Urinary bladder (tissue), 4 donors: ENCODE results near the gene RHEB. TPM values are rescaled to one million over a fixed set of nuclear protein-coding genes. Genes with fewer than 3 reads are reported as not detected.
"Not testable (repeated sequence)": the region's sequence is repeated elsewhere in the genome, so short reads cannot be mapped to it uniquely, and the experiment has no call there.

ENCODE experiments used
- DNase-seq: peaks from one replicate; pipeline ENCODE4 v3.0.0-alpha.2; 2015; ENCODE audit errors: extremely low spot score
- H3K27ac ChIP-seq: one replicate; pipeline ENCODE4 v1.5.1; 2013; ENCODE audit warnings: low read depth, mild to moderate bottlenecking, moderate library complexity
- H3K36me3 ChIP-seq: one replicate; pipeline ENCODE4 v1.6.1; 2013; ENCODE audit warnings: mild to moderate bottlenecking, moderate library complexity; ENCODE audit not compliant: insufficient read depth
- H3K4me1 ChIP-seq: one replicate; pipeline ENCODE4 v1.6.1; 2013; ENCODE audit warnings: mild to moderate bottlenecking, moderate library complexity; ENCODE audit not compliant: insufficient read depth
- H3K4me3 ChIP-seq: one replicate; pipeline ENCODE4 v1.5.1; 2013; ENCODE audit warnings: low read depth, low read length
- WGBS: extraction: QIAGEN DNeasy Blood & Tissue Kit; methylation state at CpG from one replicate; pipeline ENCODE4 v1.1.7; 2013; 5-methylcytosine and 5-hydroxymethylcytosine counted together
- polyA plus RNA-seq: library from polyadenylated mRNA; stranded (reverse); fragments of 200-250 nt; gene quantifications from one replicate; pipeline ENCODE4 v1.2.3, GENCODE V29; 2013
- total RNA-seq: library from RNA; depleted of rRNA; stranded (reverse); fragments of >200 nt; gene quantifications from one replicate; pipeline ENCODE4 v1.2.3, GENCODE V29; 2014
- donor health status: healthy with polysubstance abuse.
- donor health status: healthy.

Gene RHEB
- total and polyA plus RNA-seq, 2 donors, result 109 TPM

DNA sequence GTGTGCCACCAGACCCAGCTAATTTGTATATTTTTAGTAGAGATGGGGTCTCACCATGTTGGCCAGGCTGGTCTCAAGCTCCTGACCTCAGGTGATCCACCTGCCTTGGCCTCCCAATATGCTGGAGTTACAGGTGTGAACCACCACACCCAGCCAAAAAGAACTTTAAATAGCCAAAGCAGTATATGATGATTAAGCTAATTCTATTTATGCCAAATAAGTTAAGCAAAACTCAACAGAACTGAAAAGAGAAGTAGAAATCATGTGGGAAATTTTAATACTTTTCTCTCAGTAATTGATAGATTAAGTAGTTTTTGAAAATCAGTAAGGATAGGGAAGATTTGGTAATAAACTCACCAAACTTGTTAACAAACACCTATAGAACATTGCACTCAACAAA, 24.5 kb upstream of the RHEB start:
- no peaks in the 10 kb centered on the region for H3K4me1 ChIP-seq
- H3K4me3 ChIP-seq, result no peak overlapping the region
- DNase-seq, result no peak

DNA sequence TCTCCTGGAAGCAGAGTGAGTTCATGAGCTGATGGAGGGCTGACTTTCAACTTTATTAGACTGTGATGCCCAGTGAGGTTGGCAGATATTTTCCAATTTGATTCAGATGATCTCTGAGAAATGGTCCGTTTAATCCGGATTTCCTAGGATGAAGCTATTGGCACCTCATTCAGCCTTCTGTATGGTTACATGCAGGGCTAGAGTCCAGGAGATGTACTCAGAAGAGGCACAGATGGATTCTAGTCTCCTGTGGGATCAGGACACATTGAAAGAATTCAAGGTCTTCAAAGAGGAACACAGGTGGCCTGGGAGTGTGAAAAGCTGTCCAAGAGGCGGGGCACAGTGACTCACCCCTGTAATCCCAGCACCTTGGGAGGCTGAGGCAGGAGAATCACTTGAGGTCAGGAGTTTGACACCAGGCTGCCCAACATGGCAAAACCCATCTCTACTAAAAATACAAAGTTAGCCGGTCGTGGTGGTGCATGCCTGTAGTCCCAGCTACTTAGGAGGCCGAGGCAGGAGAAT, 23.0 kb upstream of the RHEB start:
- H3K27ac ChIP-seq, result no peak overlapping the region
- no peak overlapping the region for H3K4me3 ChIP-seq
- no peaks in the 10 kb centered on the region for H3K4me1 ChIP-seq
- no peaks in the 10 kb centered on the region for H3K36me3 ChIP-seq
- DNase-seq, result no peak
- WGBS, result 95% methylated on average over 6 of the region's 6 CpGs

More for the DNA sequence above, 24.5 kb upstream of the RHEB start:
- Histone ChIP-seq H3K36me3 (no peaks in the 10 kb centered on the region), H3K27ac (no peak overlapping the region)

DNA sequence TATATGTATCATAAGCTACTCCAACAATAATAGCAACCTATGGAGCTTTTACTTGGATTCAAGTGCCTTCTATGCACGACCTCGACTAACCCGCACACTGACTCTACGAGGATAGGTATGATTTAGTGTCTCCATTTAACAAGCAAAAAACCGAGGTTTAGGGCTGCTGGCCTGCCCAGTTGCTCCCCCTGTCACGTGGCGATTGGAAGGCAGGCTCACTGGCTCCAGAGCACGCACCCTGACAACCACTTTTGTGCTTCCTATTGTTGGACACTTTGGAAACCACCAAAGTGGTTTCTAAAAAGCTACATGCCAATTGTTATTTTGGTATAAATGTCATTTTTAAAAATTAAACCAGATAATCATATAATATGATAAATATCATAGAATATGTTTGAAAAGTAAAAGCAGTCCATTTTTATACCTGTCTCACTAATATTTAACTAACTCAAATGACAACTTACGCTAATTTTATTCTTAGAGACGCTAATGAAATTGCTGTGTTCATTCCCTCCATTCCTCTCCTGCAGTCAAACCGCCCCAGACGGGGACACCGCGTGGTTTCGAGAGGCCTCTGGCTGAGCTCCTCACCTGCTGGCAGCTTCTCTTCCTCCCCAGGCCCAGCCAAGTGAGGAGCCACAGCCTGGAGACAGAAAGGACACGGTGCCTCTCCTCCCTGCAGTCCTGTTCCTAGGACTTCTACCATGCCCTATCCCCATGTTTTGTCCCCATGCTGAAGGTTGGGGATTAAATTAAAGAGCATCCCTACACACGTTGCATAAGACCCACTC, 22.2 kb upstream of the RHEB start:
- 86% methylated on average over 17 of the region's 17 CpGs for WGBS
- H3K36me3 ChIP-seq, result no peaks in the 10 kb centered on the region
- no peak for DNase-seq
- no peak overlapping the region for H3K27ac ChIP-seq
- no peak overlapping the region for H3K4me3 ChIP-seq
- H3K4me1 ChIP-seq, result no peaks in the 10 kb centered on the region

DNA sequence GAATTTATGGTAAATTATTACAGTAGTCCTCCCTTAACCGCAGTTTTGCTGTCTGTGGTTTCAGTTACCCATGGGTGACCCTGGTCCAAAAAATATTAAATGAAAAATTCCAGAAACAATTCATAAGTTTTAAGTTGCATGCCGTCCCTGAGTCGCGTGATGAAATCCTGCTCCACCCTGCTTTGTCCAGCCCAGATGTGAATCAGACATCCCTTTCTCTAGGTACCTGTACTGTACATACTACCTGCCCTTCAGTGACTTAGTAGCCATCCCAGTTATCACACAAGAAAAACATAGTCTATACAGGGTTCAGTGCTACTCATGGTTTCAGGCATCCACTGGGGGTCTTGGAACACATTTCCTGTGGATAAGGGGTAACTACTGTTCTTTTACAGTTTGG, 20.5 kb upstream of the RHEB start:
- no peak overlapping the region for H3K27ac ChIP-seq
- no peaks in the 10 kb centered on the region for H3K36me3 ChIP-seq
- no peak for DNase-seq
- H3K4me1 ChIP-seq, result no peaks in the 10 kb centered on the region
- WGBS, result 90% methylated on average over 4 of the region's 4 CpGs
- H3K4me3 ChIP-seq, result no peak overlapping the region

DNA sequence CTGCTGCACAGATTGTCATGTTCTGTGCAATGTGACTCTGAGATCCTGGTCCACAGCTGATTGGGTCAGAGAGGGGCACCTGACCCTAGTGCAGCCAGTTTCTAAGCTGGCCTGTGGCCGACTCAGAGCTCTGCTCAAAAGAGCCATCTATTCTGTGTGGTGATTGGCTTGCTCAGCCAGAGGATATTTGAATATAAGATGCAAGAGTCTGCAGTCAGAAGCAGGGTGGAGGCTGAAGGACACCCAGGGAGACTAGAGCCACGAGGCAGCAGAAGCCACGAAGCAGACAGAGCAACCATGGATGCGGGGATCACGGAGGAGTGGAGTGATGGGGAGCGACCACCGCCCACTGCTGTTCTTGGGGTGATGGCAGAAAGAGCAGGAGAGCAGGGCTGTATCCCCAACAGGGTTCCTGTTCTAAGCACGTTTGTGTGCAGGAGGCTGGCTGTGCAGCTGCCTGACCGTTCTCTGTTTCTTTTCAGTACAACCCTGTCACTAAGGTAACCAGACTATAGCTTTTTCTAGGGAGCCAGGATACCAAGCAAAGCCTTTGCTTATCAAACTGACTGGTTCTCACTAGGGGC, 19.5 kb upstream of the RHEB start:
- WGBS, result 54% methylated on average over 9 of the region's 9 CpGs
- H3K36me3 ChIP-seq, result no peaks in the 10 kb centered on the region
- H3K27ac ChIP-seq, result no peak overlapping the region
- DNase-seq, result no peak
- H3K4me3 ChIP-seq, result no peak overlapping the region
- no peaks in the 10 kb centered on the region for H3K4me1 ChIP-seq

DNA sequence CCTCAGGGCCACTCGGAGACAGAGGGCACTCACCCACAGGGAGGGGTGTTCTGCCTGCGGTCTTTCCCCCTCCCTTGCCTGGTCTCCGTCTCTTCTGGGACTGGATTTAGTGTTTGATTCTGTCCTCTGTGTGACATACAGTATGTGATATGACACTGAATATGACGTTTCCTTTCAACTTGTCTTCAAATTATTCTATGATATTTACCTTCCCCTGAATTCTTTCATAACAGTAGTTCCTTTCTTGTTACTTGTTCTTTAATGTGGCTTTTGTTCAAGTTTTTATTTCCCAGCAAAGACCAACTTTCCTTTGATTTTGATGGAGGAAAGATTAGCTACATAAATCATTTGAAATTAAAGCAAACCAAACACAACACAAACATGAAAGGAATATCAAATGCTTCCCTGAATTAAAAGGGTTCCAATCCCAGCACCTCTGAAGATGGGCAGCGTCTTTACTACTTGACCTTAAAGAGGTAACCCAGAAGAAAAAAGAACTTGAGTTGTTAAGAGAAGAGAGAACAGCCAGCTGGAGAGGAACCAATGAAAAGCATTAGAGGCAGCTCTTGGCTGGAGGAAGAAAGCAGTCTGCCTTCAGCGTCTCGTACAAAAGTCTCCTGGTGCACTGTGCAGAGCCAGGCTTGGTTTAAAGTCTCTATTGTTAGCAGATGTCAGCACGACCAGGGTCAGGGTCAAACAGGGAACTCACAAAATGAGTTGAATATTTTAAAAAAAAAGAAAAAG, 18.3 kb upstream of the RHEB start:
- 18% methylated on average over 8 of the region's 8 CpGs for WGBS
- Histone ChIP-seq H3K36me3 (no peaks in the 10 kb centered on the region), H3K27ac (no peak overlapping the region), H3K4me1 (no peaks in the 10 kb centered on the region), H3K4me3 (no peak overlapping the region)
- no peak for DNase-seq

DNA sequence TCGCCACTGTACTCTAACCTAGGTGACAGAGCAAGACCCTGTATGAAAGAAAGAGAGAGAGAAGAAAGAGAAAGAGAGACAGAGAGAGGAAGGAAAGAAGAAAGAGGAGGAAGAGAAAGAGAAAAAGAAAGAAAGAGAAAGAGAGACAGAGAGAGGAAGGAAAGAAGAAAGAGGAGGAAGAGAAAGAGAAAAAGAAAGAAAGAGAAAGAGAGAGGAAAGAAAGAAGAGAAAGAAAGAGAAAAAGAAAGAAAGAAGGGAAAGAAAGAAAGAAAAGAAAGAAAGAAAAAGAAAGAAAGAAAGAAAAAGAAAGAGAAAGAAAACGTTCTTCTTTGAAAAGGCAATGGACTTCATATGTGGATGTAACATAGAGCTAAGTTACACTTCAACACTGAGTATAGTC, 16.5 kb upstream of the RHEB start:
- not testable (repeated sequence) for H3K27ac ChIP-seq, H3K36me3 ChIP-seq, H3K4me1 ChIP-seq, DNase-seq, H3K4me3 ChIP-seq
- WGBS, result 88% methylated on average over 2 of the region's 2 CpGs

DNA sequence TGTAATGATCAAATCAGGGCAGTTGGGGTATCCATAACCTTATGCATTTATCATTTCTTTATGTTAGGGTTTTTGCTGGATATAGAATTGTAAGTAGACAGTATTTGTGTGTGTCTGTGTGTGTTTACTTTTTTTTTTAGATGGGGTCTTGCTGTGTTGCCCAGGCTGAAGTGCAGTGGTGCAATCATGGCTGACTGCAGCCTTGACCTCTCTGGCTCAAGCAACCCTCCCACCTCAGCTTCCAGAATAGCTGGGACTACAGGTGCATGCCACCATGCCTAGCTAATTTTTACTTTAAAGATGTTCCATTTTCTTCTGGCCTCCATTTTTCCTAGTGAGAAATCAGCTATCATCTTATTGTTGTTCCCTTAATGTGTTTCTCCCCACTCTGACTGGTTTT, 10.1 kb upstream of the RHEB start:
- DNase-seq, result no peak

DNA sequence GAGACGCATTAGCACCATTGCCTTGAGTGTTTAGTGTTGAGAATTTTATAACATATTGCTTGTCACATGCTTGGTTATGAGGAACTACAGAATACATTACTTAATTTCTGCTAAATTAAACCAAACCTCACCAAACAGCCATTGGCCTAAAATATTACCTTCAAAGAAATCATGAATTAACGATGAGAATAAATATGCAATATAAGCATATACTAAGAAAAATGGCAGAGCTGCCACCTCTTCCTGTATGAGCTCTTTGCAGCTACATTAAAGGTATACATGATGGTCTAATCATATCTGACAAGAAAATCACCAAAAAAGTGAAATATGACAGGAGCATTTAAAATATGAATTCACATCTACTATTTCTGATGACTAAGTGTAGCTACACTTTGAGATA, 5.2 kb upstream of the RHEB start:
- no peaks in the 10 kb centered on the region for H3K4me1 ChIP-seq
- no peak for DNase-seq
- WGBS, result 93% methylated on average over 2 of the region's 2 CpGs
- no peaks in the 10 kb centered on the region for H3K36me3 ChIP-seq
- H3K4me3 ChIP-seq, result no peak overlapping the region
- H3K27ac ChIP-seq, result no peak overlapping the region

More for the DNA sequence above, 10.1 kb upstream of the RHEB start:
- H3K4me1 ChIP-seq, result no peaks in the 10 kb centered on the region
- no peak overlapping the region for H3K27ac ChIP-seq
- H3K4me3 ChIP-seq, result no peak overlapping the region
- H3K36me3 ChIP-seq, result no peaks in the 10 kb centered on the region

DNA sequence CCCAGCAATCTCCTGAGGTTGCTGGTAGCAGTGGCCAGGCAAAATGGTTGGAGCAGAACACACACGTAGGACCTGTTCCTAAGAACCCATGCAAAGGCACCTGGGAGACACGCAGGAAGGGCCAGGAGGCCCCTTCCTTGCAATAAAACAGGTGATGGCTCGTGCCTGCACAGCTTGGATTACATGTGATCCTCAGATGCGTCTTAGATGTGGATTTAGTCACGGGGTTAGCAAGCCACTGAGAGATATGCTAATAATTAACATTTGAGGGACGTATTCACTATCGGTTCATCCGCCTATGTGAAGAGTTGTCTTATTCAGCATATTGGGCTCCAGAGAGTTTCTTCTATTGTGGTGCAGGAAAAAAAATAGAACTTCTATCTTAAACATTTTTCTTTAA, 4.6 kb upstream of the RHEB start:
- no peak overlapping the region for H3K4me3 ChIP-seq
- H3K36me3 ChIP-seq, result no peaks in the 10 kb centered on the region
- 78% methylated on average over 8 of the region's 8 CpGs for WGBS
- no peaks in the 10 kb centered on the region for H3K4me1 ChIP-seq
- DNase-seq, result no peak
- H3K27ac ChIP-seq, result no peak overlapping the region

DNA sequence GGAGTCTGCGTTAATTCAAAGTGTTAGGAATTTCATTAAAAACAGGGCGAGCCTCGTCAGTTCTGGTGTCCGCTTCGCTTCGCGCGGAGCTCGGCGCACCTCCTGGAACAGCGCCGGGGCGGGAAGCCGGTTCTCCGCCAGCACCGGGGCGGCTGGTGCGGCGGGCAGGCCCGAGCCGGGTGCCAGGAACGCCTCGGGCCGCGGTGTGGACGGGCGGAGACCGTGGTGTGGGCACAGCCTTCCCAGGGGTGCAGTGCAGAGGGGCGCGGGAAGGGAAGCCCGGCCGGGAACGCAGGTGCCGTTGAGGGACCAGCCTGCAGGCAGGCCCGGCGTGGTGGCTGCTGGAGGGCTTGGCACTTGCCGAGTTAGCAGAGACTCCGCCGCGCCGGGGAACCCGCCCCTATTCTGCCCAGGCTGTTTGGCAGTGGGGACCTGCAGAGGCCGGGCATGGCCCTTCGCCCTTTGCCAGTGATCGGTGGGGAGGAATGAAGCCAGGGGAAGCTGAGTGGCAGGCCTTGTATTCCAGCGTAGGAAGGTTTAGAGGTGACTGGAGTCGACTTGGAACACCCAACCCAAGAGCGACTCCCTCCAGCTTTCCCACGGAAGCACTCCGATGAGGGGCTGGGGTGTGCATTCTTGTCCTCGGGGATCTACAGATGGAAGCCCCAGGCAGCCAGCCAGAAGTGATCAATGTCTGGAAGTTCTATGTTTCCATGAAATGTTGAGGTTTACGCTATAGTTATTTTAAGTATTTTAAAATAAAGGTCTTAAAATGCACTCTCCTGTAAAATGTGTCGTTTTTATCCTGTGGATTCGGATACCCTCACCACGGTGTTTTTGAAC, 945 bp upstream of the RHEB start:
- 10% methylated on average over 55 of the region's 55 CpGs for WGBS
- peaks cover 2% of the 10 kb centered on the region for H3K36me3 ChIP-seq
- peak overlapping the region; percentile 41 for H3K4me3 ChIP-seq
- H3K4me1 ChIP-seq, result no peaks in the 10 kb centered on the region
- H3K27ac ChIP-seq, result peak overlapping the region; percentile 71
- no peak for DNase-seq

DNA sequence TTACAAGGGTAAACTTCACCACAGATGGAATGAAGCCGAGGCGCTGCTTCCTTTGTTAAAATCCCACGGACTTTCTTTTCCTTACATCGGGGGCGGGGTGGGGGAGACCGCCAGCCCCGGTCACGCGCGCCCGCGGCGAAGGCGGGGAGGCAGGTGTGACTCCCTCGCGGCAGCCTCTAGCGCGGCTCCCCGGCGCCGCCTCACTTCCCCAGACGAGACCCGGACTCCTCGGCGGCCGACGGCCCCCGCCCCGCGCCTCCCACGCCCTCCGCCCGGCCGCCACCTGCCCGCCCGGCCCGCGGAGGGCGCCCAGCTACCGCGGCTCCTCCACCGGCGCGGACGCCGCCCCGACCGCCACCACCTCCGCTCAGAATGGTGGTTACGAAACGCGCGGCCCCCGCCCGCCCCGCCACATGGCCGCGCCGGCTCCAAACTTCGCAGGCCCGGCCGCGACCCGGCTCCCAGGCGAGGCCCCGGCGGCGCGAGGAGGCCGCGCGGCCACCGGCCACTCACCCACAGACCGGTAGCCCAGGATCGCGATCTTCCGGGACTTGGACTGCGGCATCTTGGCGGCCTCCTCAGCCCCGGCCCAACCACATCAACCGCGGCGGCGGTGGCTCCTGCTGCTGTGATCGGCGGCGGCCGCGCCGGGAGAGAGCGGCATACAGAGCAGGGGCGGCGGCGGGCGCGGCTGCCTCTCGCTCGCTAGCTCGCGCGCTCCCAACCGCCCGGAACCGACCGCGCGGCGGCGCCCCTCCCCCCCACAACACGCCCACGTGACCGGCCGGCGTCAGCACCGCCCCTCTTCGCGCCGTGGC, 539 bp downstream of the RHEB start:
- DNase-seq, H3K36me3 ChIP-seq, H3K4me1 ChIP-seq: not testable (repeated sequence)
- H3K27ac ChIP-seq, result peak overlapping the region; percentile 99
- under 1% methylated on average over 104 of the region's 118 CpGs for WGBS
- H3K4me3 ChIP-seq, result peak overlapping the region; percentile 92
